ENCODE data around the gene FSIP1. TPM values are rescaled to one million over a fixed set of nuclear protein-coding genes. Genes with fewer than 3 reads are reported as not detected.

FSIP1 gene
- total RNA-seq, 4 donors from 2014 or later = 0.83 to 4.6 (median 1.4) TPM

DNA sequence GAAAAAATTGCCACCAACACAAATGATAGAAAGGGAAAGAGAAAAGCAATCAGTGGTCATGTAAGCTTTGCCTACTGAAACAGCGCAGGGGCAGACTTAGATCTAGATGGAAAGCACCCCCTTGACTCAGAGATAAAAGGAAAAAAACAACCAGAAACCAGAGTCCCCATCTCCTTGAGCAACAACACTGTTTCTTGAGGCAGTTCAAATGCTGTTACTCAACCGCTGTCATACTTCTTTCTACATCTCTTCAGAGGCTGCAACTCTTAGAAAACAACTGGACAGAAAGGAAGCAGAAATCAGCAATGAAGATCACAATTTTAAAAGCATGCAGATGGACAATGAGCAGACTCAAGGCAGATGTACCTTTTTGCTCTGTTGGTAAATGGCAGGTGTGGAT is 36.5 kb downstream of the FSIP1 start:
- no peaks in the 10 kb centered on the region for H3K27me3 ChIP-seq
- H3K36me3 ChIP-seq = no peaks in the 10 kb centered on the region
- H3K27ac ChIP-seq (replicated peaks in 1 of 4) = no peak overlapping the region
- no peaks in the 10 kb centered on the region for H3K9me3 ChIP-seq
- H3K4me3 ChIP-seq = no peak overlapping the region
- no peak for TF ChIP-seq CTCF (IDR thresholded peaks at IDR 0.05)
- TF ChIP-seq POLR2AphosphoS5 (IDR thresholded peaks at IDR 0.05) = no peak
- TF ChIP-seq EP300 (IDR thresholded peaks at IDR 0.05) = no peak
- TF ChIP-seq POLR2A (IDR thresholded peaks at IDR 0.05; ENCODE audit: low read depth) = no peak
- DNase-seq (ENCODE audit: extremely low spot score) = no peak
- intact Hi-C loops (cut with DNase I) = no loop called here
- peaks cover 0 to 34% (median 23%) of the 10 kb centered on the region in 4 donors for H3K4me1 ChIP-seq
- 98% methylated on average over 2 of the region's 2 CpGs for WGBS

DNA sequence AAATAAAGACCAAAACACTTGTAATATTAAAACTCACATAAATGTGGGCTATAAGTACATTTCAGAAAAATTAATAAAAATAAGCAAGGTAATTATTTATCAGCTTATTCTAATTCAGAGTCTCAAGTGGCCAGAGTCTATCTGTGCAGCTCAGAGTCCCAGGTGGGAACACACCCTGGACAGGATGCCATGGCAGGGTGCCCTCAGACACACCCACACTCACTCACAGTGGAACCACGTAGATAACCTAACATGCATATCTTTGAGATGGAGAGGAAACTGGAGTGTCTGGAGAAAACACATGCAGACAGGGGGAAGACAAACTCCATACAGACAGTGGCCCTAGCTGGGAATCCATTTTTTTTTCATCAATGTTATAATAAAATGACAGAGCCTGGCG is 37.2 kb downstream of the FSIP1 start:
- intact Hi-C loops (cut with DNase I) = no loop called here

DNA sequence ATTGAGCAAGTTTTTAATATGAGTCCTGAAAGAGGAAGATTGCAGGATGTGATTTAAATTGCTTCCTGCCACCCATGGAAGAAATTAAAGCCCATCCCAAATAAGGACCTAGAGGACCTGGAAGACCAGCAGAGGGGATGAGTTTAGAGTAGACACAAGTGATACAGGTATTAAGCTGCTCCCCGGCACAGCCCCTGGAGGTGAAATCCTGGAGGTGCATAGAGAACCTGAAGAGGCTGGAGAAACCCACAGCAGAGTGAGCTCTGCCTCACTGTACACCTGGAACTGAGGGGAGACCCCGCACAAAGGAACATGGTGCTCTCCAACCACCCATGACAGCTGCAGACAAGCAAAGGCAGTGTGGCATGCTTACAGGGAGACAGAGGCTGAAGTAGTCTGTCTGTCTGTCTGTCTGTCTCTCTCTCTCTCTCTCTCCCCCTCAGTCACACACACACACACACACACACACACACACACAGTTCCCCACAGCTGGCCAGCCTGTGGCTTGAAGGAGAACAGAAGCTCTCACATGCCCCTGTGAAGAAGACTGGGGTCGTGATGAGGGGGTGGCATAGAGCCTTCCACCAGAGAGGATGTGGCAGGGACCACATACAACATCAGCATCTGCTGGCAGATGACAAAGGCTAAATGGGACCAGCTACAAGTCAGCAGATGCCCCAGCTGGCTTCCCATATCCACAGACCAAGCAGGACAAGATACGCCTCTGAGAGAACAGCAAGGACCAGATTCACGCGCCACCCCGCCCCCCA is 38.1 kb downstream of the FSIP1 start:
- DNase-seq (ENCODE audit: extremely low spot score) = no peak
- TF ChIP-seq CTCF (IDR thresholded peaks at IDR 0.05) (no peak), EP300 (IDR thresholded peaks at IDR 0.05) (no peak), POLR2AphosphoS5 (IDR thresholded peaks at IDR 0.05) (no peak), POLR2A (IDR thresholded peaks at IDR 0.05; ENCODE audit: low read depth) (no peak)
- H3K27me3 ChIP-seq = no peaks in the 10 kb centered on the region
- intact Hi-C loops (cut with DNase I) = no loop called here
- no peak overlapping the region for H3K4me3 ChIP-seq
- H3K9me3 ChIP-seq = no peaks in the 10 kb centered on the region
- H3K4me1 ChIP-seq = peaks cover 0 to 34% (median 23%) of the 10 kb centered on the region in 4 donors
- no peaks in the 10 kb centered on the region for H3K36me3 ChIP-seq
- 86% methylated on average over 3 of the region's 7 CpGs for WGBS
- H3K27ac ChIP-seq (replicated peaks in 1 of 4) = no peak overlapping the region

More for the DNA sequence above, 37.2 kb downstream of the FSIP1 start:
- Histone ChIP-seq H3K27ac (replicated peaks in 1 of 4) (no peak overlapping the region), H3K4me3 (no peak overlapping the region), H3K36me3 (no peaks in the 10 kb centered on the region), H3K9me3 (no peaks in the 10 kb centered on the region), H3K4me1 (peaks cover 0 to 34% (median 23%) of the 10 kb centered on the region in 4 donors), H3K27me3 (no peaks in the 10 kb centered on the region)
- WGBS = 71% methylated on average over 2 of the region's 2 CpGs
- no peak for TF ChIP-seq POLR2A (IDR thresholded peaks at IDR 0.05; ENCODE audit: low read depth)
- no peak for TF ChIP-seq CTCF (IDR thresholded peaks at IDR 0.05)
- no peak for TF ChIP-seq EP300 (IDR thresholded peaks at IDR 0.05)
- TF ChIP-seq POLR2AphosphoS5 (IDR thresholded peaks at IDR 0.05) = no peak
- no peak for DNase-seq (ENCODE audit: extremely low spot score)

- 74% methylated on average over 2 of the region's 2 CpGs for WGBS
- no peak for DNase-seq (ENCODE audit: extremely low spot score)
- H3K4me3 ChIP-seq = no peak overlapping the region
- H3K27me3 ChIP-seq = no peaks in the 10 kb centered on the region
- H3K36me3 ChIP-seq = no peaks in the 10 kb centered on the region
- intact Hi-C loops (cut with DNase I) = no loop called here
- TF ChIP-seq EP300 (IDR thresholded peaks at IDR 0.05) = no peak
- H3K9me3 ChIP-seq = no peaks in the 10 kb centered on the region
- H3K27ac ChIP-seq (replicated peaks in 1 of 4) = no peak overlapping the region
- H3K4me1 ChIP-seq = peaks cover 0 to 32% (median 22%) of the 10 kb centered on the region in 4 donors
These were observed 39.0 kb downstream of the FSIP1 start for GRCh38 chr15:39743611-39744010.

- H3K27me3 ChIP-seq = no peaks in the 10 kb centered on the region
- intact Hi-C loops (cut with DNase I) = no loop called here
- no peak for TF ChIP-seq EP300 (IDR thresholded peaks at IDR 0.05)
- no peak for TF ChIP-seq POLR2A (IDR thresholded peaks at IDR 0.05; ENCODE audit: low read depth)
- no peak for TF ChIP-seq POLR2AphosphoS5 (IDR thresholded peaks at IDR 0.05)
- no peak for TF ChIP-seq CTCF (IDR thresholded peaks at IDR 0.05)
- H3K27ac ChIP-seq (replicated peaks in 1 of 4) = no peak overlapping the region
- H3K36me3 ChIP-seq = no peaks in the 10 kb centered on the region
- no peaks in the 10 kb centered on the region for H3K9me3 ChIP-seq
- H3K4me1 ChIP-seq = peaks cover 0 to 22% (median 16%) of the 10 kb centered on the region in 4 donors
- no peak for DNase-seq (ENCODE audit: extremely low spot score)
- no peak overlapping the region for H3K4me3 ChIP-seq
These were observed 41.4 kb downstream of the FSIP1 start for GRCh38 chr15:39741258-39741657.
